Measurements from ENCODE around the gene NABP1.

Gene NABP1

DNA sequence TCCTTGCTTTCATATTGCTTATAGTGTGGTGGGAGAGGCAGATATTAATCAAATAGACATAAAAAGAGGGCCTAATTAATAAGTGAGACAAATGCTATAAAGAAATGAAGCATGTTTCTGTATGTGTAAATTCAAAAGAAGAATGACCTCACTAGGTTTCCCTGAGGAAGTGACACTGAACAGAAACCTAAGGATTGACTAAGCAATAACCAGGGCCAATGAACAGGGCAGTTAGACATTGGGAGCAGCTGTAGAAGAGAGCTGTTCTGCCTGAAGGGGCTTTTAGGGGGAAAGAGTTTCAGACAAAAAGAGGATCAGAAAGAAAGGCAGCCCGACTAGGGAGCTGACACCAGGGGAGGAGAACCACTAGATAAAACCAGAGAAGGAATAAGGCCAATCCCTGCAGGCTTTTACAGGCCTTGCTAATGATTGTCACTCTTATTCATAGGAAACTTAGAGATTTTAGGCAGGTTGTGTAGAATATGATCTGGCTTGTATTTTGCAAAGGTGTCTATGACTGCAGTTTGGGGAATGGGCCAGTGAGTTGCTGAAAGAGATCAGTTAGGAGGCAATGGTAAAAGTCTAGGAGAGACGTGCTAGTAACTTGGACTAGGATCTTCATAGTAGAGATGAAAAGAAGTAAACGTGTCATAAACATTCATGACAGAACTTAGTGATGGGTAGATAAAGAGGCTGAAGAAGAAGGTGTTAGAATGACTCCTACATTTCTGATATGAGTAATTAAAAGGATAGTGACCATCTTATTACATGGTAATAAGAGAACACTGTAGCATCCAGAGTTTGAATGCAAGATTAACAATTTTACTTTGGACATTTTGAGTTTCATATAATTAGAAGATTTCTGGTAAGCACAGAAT is 26.8 kb upstream of the NABP1 start:
- Histone ChIP-seq H3K27me3 (ENCODE audit: low read depth, low read length) (no peaks in the 10 kb centered on the region), H3K36me3 (ENCODE audit: control insufficient read depth in 1 of 2, insufficient read depth in 2 of 2, low read length in 2 of 2) (no peaks in the 10 kb centered on the region), H3K4me1 (ENCODE audit: control insufficient read depth in 1 of 2, insufficient read depth in 2 of 2, low read length in 2 of 2) (no peaks in the 10 kb centered on the region), H3K9me3 (ENCODE audit: control insufficient read depth in 1 of 2, low read length in 2 of 2) (no peaks in the 10 kb centered on the region), H3K4me3 (ENCODE audit: low read depth in 1 of 2, low read length in 2 of 2) (no peak overlapping the region), H3K27ac (ENCODE audit: low read length) (no peak overlapping the region)

DNA sequence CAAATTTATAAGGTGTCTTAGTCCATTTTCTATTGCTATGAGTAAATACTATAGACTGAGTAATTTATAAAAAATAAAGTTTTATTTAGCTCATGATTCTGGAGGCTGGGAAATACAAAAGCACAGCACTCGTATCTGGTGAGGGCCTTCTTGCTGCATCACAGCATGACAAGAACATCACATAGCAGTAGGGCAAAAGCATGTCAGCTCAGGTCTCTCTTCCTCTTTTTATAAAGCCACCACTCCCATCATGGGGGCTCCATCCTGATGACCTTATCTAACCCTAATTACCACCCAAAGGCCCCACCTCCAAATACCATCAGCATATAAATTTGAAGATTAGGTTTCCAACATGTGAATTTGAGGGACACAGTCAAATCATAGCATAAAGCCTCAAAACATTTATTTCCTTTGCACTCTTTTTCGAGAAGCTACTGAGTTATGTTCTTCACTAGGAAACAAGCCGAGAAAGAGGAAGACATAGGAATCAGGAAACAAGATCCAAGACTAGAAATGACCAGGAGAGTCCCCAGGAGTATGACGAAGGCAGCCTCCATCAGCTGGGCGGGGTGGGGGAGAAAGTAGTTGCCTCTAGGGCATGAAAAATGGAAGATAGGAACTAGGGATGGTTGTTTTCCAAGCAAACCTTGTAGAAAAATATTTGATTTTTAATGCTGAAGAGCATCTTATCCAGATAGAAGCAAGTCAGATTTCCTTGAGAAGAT is 24.1 kb upstream of the NABP1 start:
- no peaks in the 10 kb centered on the region for H3K4me1 ChIP-seq (ENCODE audit: control insufficient read depth in 1 of 2, insufficient read depth in 2 of 2, low read length in 2 of 2)
- no peak overlapping the region for H3K4me3 ChIP-seq (ENCODE audit: low read depth in 1 of 2, low read length in 2 of 2)
- no peaks in the 10 kb centered on the region for H3K36me3 ChIP-seq (ENCODE audit: control insufficient read depth in 1 of 2, insufficient read depth in 2 of 2, low read length in 2 of 2)
- no peak overlapping the region for H3K27ac ChIP-seq (ENCODE audit: low read length)
- no peaks in the 10 kb centered on the region for H3K9me3 ChIP-seq (ENCODE audit: control insufficient read depth in 1 of 2, low read length in 2 of 2)
- no peaks in the 10 kb centered on the region for H3K27me3 ChIP-seq (ENCODE audit: low read depth, low read length)

DNA sequence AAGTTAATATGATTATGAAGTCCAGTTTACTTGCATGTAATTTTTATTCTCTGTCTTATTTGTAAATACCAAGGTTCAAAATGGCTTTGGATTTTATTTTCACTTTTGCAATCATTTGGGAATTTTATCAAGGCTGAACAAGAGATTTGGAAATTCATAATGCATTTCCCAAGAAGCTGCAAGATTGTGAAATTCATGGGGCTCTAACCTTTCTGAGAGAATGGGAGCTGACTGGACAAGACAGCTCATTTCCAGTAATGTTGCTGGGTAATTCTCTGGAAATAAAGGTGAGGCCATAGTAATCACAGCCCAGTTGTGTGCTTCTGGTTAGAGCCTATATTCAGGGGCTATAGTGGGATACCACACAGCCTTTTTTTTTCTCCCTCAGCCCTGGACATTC is 21.5 kb upstream of the NABP1 start:
- no peak overlapping the region for H3K4me3 ChIP-seq (ENCODE audit: low read depth in 1 of 2, low read length in 2 of 2)
- no peaks in the 10 kb centered on the region for H3K4me1 ChIP-seq (ENCODE audit: control insufficient read depth in 1 of 2, insufficient read depth in 2 of 2, low read length in 2 of 2)
- no peak overlapping the region for H3K27ac ChIP-seq (ENCODE audit: low read length)
- H3K27me3 ChIP-seq (ENCODE audit: low read depth, low read length), result no peaks in the 10 kb centered on the region
- no peaks in the 10 kb centered on the region for H3K36me3 ChIP-seq (ENCODE audit: control insufficient read depth in 1 of 2, insufficient read depth in 2 of 2, low read length in 2 of 2)
- no peaks in the 10 kb centered on the region for H3K9me3 ChIP-seq (ENCODE audit: control insufficient read depth in 1 of 2, low read length in 2 of 2)

DNA sequence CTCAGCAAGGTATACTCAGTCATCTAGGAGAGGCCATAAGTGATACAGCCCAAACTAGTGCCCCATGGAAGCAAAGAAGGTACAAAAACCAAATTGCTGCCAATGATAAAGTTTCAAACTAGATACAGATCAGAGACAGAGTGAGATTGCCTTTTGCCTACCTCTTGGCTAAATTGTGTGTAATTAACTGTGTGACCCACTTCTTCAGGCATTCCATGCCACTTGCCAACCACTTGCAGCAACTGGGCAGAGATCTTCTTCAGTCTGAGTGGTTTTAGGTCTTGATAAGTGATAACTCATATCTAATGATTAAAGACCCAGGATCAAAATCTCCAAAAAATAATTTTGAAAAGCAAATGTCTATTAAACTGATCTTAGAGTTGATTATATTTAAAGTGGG is 21.1 kb upstream of the NABP1 start:
- no peak overlapping the region for H3K27ac ChIP-seq (ENCODE audit: low read length)

DNA sequence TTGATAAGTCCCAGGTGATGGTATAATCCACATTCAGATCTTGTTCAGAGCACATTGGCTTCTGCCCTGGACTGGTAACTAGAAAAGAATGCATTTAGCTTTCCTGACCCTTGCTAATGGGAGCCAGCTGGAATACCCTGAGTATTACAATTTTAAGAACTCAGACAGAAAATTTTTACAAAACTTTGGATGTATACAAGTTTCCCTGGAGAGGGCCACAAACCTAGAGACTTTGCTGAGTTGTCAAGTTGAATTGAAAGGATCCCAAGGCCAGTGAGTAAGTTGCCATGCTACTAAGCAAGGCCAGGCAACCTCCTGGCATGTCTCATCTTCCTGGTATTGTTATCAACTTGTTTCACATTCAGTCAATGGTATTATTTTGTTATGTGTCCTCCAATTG is 20.0 kb upstream of the NABP1 start:
- no peaks in the 10 kb centered on the region for H3K27me3 ChIP-seq (ENCODE audit: low read depth, low read length)
- H3K36me3 ChIP-seq (ENCODE audit: control insufficient read depth in 1 of 2, insufficient read depth in 2 of 2, low read length in 2 of 2), result no peaks in the 10 kb centered on the region
- H3K4me1 ChIP-seq (ENCODE audit: control insufficient read depth in 1 of 2, insufficient read depth in 2 of 2, low read length in 2 of 2), result no peaks in the 10 kb centered on the region
- no peak overlapping the region for H3K27ac ChIP-seq (ENCODE audit: low read length)
- H3K9me3 ChIP-seq (ENCODE audit: control insufficient read depth in 1 of 2, low read length in 2 of 2), result no peaks in the 10 kb centered on the region
- no peak overlapping the region for H3K4me3 ChIP-seq (ENCODE audit: low read depth in 1 of 2, low read length in 2 of 2)

More for the DNA sequence above, 21.1 kb upstream of the NABP1 start:
- no peak overlapping the region for H3K4me3 ChIP-seq (ENCODE audit: low read depth in 1 of 2, low read length in 2 of 2)
- H3K9me3 ChIP-seq (ENCODE audit: control insufficient read depth in 1 of 2, low read length in 2 of 2), result no peaks in the 10 kb centered on the region
- no peaks in the 10 kb centered on the region for H3K36me3 ChIP-seq (ENCODE audit: control insufficient read depth in 1 of 2, insufficient read depth in 2 of 2, low read length in 2 of 2)
- H3K4me1 ChIP-seq (ENCODE audit: control insufficient read depth in 1 of 2, insufficient read depth in 2 of 2, low read length in 2 of 2), result no peaks in the 10 kb centered on the region
- H3K27me3 ChIP-seq (ENCODE audit: low read depth, low read length), result no peaks in the 10 kb centered on the region

DNA sequence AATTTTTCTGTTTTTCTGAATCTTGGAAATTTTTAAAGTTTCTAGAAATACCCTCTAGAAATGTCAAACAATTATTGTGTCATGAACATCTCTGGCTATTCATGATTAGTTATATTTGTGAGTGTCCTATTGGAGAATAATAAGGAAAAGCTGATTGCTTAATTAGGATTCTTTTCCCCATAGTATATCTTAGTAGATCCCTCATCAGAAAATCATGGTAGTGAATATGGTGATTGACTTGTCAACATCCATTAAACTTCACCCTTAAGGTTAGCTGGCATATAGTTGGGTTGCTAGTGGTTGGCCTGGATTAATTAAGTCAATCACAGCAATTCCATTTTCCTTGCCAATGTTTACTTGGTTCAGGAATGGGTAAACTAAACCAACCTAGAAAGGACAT is 18.7 kb upstream of the NABP1 start:
- H3K36me3 ChIP-seq (ENCODE audit: control insufficient read depth in 1 of 2, insufficient read depth in 2 of 2, low read length in 2 of 2), result no peaks in the 10 kb centered on the region
- no peaks in the 10 kb centered on the region for H3K9me3 ChIP-seq (ENCODE audit: control insufficient read depth in 1 of 2, low read length in 2 of 2)
- no peaks in the 10 kb centered on the region for H3K27me3 ChIP-seq (ENCODE audit: low read depth, low read length)
- no peak overlapping the region for H3K27ac ChIP-seq (ENCODE audit: low read length)
- H3K4me3 ChIP-seq (ENCODE audit: low read depth in 1 of 2, low read length in 2 of 2), result no peak overlapping the region
- H3K4me1 ChIP-seq (ENCODE audit: control insufficient read depth in 1 of 2, insufficient read depth in 2 of 2, low read length in 2 of 2), result no peaks in the 10 kb centered on the region

DNA sequence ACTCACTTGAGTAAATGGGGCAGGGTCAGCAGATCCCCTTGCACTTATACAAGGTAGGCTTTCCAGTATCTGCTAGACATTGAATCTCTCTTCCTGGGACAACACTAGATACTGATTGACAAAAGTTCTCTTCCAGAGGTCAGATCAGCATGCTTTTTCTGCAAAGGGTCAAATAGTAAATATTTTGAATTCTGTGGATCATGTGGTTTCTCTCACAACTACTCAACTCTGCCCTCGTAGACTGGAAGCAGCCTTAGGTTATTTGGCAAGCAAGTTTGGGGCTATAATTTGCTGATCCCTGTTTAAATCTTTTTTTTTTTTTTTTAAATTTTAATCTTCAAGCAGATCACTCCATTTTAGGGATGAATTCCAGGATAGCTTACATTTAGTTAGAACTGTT is 17.4 kb upstream of the NABP1 start:
- H3K9me3 ChIP-seq (ENCODE audit: control insufficient read depth in 1 of 2, low read length in 2 of 2), result no peaks in the 10 kb centered on the region
- no peak overlapping the region for H3K27ac ChIP-seq (ENCODE audit: low read length)
- H3K4me3 ChIP-seq (ENCODE audit: low read depth in 1 of 2, low read length in 2 of 2), result no peak overlapping the region
- H3K27me3 ChIP-seq (ENCODE audit: low read depth, low read length), result no peaks in the 10 kb centered on the region
- H3K4me1 ChIP-seq (ENCODE audit: control insufficient read depth in 1 of 2, insufficient read depth in 2 of 2, low read length in 2 of 2), result no peaks in the 10 kb centered on the region
- no peaks in the 10 kb centered on the region for H3K36me3 ChIP-seq (ENCODE audit: control insufficient read depth in 1 of 2, insufficient read depth in 2 of 2, low read length in 2 of 2)

DNA sequence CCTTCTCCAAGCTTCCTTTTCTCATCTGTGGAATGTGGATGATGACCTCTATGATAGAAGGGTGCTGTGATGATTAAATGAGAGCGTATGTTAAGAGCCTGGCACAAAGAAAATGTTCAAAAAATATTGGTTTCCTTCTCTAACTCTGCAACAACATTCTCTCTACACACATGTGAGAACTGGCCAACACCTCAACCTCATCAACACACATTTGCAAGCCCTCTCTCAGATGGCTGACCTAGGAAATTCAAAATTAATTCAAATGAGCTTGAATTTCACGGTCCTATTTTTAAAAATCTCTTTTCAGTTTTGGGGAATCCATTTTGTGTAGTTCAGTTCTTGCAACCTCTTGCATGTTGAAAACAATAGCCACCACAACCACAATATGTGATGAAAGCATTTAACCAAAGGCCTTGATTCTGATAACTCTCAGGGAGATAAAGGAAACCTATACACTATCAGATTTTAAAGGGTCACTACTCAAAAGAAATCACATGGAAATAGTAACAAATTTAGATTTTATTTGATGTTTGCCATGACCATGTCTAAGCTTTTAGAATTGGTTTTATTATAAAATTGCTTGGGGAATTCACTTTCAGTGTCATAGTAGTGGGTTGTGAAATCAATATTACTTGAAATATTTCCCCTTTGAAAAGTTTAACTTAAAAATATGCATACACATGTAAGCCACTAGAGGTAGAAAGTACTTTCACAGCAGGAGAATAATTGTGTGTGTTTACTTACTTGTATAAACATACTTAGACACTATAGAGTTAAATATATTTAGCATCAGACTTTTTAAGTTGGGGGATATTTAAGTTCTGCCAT is 16.6 kb upstream of the NABP1 start:
- Histone ChIP-seq H3K4me1 (ENCODE audit: control insufficient read depth in 1 of 2, insufficient read depth in 2 of 2, low read length in 2 of 2) (no peaks in the 10 kb centered on the region), H3K4me3 (ENCODE audit: low read depth in 1 of 2, low read length in 2 of 2) (no peak overlapping the region), H3K9me3 (ENCODE audit: control insufficient read depth in 1 of 2, low read length in 2 of 2) (no peaks in the 10 kb centered on the region), H3K36me3 (ENCODE audit: control insufficient read depth in 1 of 2, insufficient read depth in 2 of 2, low read length in 2 of 2) (no peaks in the 10 kb centered on the region), H3K27me3 (ENCODE audit: low read depth, low read length) (no peaks in the 10 kb centered on the region), H3K27ac (ENCODE audit: low read length) (no peak overlapping the region)

DNA sequence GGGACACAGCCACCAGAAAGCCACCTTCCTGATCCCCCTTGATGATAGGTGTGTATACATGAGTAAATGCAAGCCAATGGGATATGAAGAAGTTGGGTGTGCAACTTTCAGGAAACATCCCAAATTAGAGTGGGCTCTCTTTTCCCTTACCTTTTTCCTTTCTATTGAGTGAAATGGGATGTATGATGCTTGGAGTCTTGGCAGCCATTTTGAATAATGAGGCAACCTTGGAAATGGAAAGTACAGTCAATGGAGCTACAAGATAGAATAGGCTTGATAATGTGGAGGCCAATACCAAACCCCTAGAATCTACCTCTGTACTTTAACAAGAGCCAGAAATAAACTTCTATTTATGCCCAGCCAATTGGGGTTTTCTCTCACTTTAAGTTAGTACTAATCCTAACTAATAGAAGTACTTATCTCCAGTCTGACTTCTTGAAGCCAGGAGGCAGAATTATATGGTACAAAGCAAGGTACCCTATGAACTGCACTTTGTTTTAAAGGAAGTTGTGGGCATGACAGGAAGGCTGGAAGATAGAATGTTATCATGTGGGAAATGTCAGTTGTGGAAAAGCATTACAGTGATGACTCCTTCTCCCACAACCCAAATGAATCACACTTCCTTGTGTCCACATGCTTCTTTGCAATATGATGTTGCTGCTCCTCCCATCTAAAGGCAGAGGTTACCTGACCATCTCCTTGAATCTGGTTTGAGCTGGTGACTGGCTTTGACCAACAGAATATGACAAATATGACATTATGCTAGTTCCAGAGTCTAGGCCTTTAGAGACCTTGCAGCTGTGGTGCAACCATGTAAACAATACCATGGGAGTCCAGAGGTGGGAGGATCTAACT is 12.9 kb upstream of the NABP1 start:
- Histone ChIP-seq H3K27ac (ENCODE audit: low read length) (no peak overlapping the region), H3K4me3 (ENCODE audit: low read depth in 1 of 2, low read length in 2 of 2) (no peak overlapping the region), H3K36me3 (ENCODE audit: control insufficient read depth in 1 of 2, insufficient read depth in 2 of 2, low read length in 2 of 2) (no peaks in the 10 kb centered on the region), H3K27me3 (ENCODE audit: low read depth, low read length) (no peaks in the 10 kb centered on the region), H3K4me1 (ENCODE audit: control insufficient read depth in 1 of 2, insufficient read depth in 2 of 2, low read length in 2 of 2) (no peaks in the 10 kb centered on the region), H3K9me3 (ENCODE audit: control insufficient read depth in 1 of 2, low read length in 2 of 2) (no peaks in the 10 kb centered on the region)

DNA sequence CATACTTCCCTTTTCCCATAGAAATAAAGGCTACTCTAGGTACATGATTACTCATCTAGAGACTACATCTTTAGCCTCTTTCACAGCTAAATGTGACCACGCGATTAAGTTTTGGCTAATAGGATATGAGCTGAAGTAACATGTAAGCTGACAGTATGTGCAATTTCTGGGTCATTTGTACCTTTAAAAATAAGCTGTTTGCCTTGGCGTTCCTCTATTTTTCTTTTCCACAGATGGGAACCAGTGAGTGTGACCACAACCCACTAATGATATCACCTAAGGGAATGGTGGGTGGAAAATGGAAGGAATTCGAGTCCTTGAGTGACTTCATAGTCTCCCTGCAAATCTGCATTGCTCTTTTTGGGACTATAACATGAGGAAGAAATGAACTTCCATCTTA is 11.7 kb upstream of the NABP1 start:
- Histone ChIP-seq H3K9me3 (ENCODE audit: control insufficient read depth in 1 of 2, low read length in 2 of 2) (no peaks in the 10 kb centered on the region), H3K4me1 (ENCODE audit: control insufficient read depth in 1 of 2, insufficient read depth in 2 of 2, low read length in 2 of 2) (no peaks in the 10 kb centered on the region), H3K4me3 (ENCODE audit: low read depth in 1 of 2, low read length in 2 of 2) (no peak overlapping the region), H3K27ac (ENCODE audit: low read length) (no peak overlapping the region), H3K36me3 (ENCODE audit: control insufficient read depth in 1 of 2, insufficient read depth in 2 of 2, low read length in 2 of 2) (no peaks in the 10 kb centered on the region), H3K27me3 (ENCODE audit: low read depth, low read length) (no peaks in the 10 kb centered on the region)

All from muscle layer of duodenum (tissue), 2 donors.